H1 (cell line): ENCODE results near the gene HDHD3. TPM values are rescaled to one million over a fixed set of nuclear protein-coding genes. Genes with fewer than 3 reads are reported as not detected.

Experiments used
- CTCF ChIA-PET: fragments of 300-600 bp; sonication (Branson Sonifier 250); formaldehyde crosslinking; loops from one replicate; lab custom pipeline; 2021; ENCODE audit not compliant: partially characterized antibody; lab: Charles Lee
- POLR2A ChIA-PET: fragments of 300-600 bp; sonication (Branson Sonifier 250); formaldehyde crosslinking; loops from one replicate; lab custom pipeline; 2021; ENCODE audit warnings: inconsistent platforms; ENCODE audit not compliant: partially characterized antibody; lab: Charles Lee
- DNase-seq, 2 experiments: peaks; one replicate each; pipeline versions ENCODE4 v3.0.0 to v3.0.0-alpha.2; 2010 to 2022; ENCODE audit warnings: low spot score in 2 of 2, low read depth in 1 of 2, mixed read lengths in 1 of 2
- FAIRE-seq: peaks from 2 replicates; lab custom pipeline; 2011; peaks lifted over from hg19 to GRCh38; lab: Jason Lieb, UNC
- H2AFZ ChIP-seq: 2 replicates; pipeline ENCODE4 v1.8.1; 2012; ENCODE audit warnings: low read length, inconsistent platforms
- H2AK5ac ChIP-seq: 2 replicates; pipeline ENCODE4 v1.6.1; 2013; ENCODE audit warnings: low read depth, low read length
- H2BK120ac ChIP-seq: replicated peaks from 2 replicates; pipeline ENCODE3; 2013; ENCODE audit warnings: low read depth, low read length, inconsistent platforms
- H2BK12ac ChIP-seq: 2 replicates; pipeline ENCODE4 v1.6.1; 2013; ENCODE audit warnings: low read depth, low read length
- H2BK15ac ChIP-seq: 2 replicates; pipeline ENCODE4 v1.6.1; 2013; ENCODE audit warnings: low read length
- H2BK20ac ChIP-seq: 2 replicates; pipeline ENCODE4 v1.6.1; 2013; ENCODE audit warnings: low read length
- H2BK5ac ChIP-seq: 2 replicates; pipeline ENCODE4 v1.6.1; 2013; ENCODE audit warnings: low read depth, low read length
- H3K14ac ChIP-seq: 2 replicates; pipeline ENCODE4 v1.6.1; 2013; ENCODE audit warnings: inconsistent platforms; ENCODE audit not compliant: insufficient read length
- H3K18ac ChIP-seq: 2 replicates; pipeline ENCODE4 v1.6.1; 2013; ENCODE audit warnings: low read length; ENCODE audit errors: extremely low read depth
- H3K23ac ChIP-seq: 2 replicates; pipeline ENCODE4 v1.6.1; 2013; ENCODE audit warnings: inconsistent platforms; ENCODE audit not compliant: insufficient read length
- H3K23me2 ChIP-seq: 2 replicates; pipeline ENCODE4 v1.6.1; 2013; ENCODE audit warnings: low read depth, low read length
- H3K27ac ChIP-seq: 2 replicates; pipeline ENCODE4 v1.6.1; 2011; ENCODE audit warnings: low read depth, low read length, inconsistent platforms
- H3K27me3 ChIP-seq, 4 experiments: replicated peaks in 1 of 4; 1 replicate in 1 of 4; 2 replicates in 3 of 4; pipeline versions ENCODE4 v1.6.1 to v1.8.1; 2011 to 2013; ENCODE audit warnings: low read length in 3 of 4, mild to moderate bottlenecking in 3 of 4, inconsistent platforms in 2 of 4, mixed read lengths in 2 of 4, moderate library complexity in 1 of 4; ENCODE audit not compliant: control insufficient read depth in 3 of 4, insufficient read depth in 3 of 4; ENCODE audit errors: extremely low read depth in 1 of 4
- H3K36me3 ChIP-seq, 4 experiments: 2 replicates each; pipeline versions ENCODE4 v1.6.1 to v1.8.1; 2011 to 2013; ENCODE audit warnings: mild to moderate bottlenecking in 4 of 4, low read length in 3 of 4, moderate library complexity in 2 of 4, control low read depth in 1 of 4, inconsistent platforms in 1 of 4; ENCODE audit not compliant: insufficient read depth in 4 of 4, control insufficient read depth in 2 of 4
- H3K4ac ChIP-seq: replicated peaks from 2 replicates; pipeline ENCODE3; 2013; ENCODE audit warnings: low read length, low read depth, mixed read lengths, inconsistent platforms; ENCODE audit not compliant: insufficient read length
- H3K4me1 ChIP-seq, 4 experiments: replicated peaks in 1 of 4; 1 replicate in 1 of 4; 2 replicates in 3 of 4; pipeline versions ENCODE4 v1.6.1 to v1.8.1; 2011 to 2013; ENCODE audit warnings: low read length in 3 of 4, inconsistent platforms in 2 of 4, mixed read lengths in 1 of 4; ENCODE audit not compliant: insufficient read depth in 4 of 4, control insufficient read depth in 3 of 4
- H3K4me2 ChIP-seq, 2 experiments: 2 replicates each; pipeline versions ENCODE4 v1.6.1 to v1.8.1; 2011 to 2013; ENCODE audit warnings: low read depth in 2 of 2, low read length in 2 of 2, control low read depth in 1 of 2, inconsistent platforms in 1 of 2, mild to moderate bottlenecking in 1 of 2; ENCODE audit not compliant: insufficient read depth in 1 of 2
- H3K4me3 ChIP-seq, 4 experiments: fragments of 200-600, 300-600 bp in 1 of 4; sonication (generic), shearing (Covaris generic), sonication (Bioruptor Twin) in 1 of 4; 2 replicates each; pipeline versions ENCODE4 v1.5.1 to v1.8.1; 2011 to 2016; ENCODE audit warnings: low read length in 4 of 4, low read depth in 3 of 4, control low read depth in 2 of 4, inconsistent platforms in 2 of 4, mild to moderate bottlenecking in 2 of 4, mixed read lengths in 1 of 4, moderate library complexity in 1 of 4; ENCODE audit not compliant: insufficient read depth in 2 of 4; ENCODE audit errors: extremely low read depth in 1 of 4
- H3K56ac ChIP-seq: replicated peaks from 2 replicates; pipeline ENCODE3; 2013; ENCODE audit warnings: low read depth, mild to moderate bottlenecking, mixed read lengths, low read length, inconsistent platforms; ENCODE audit not compliant: insufficient read length
- H3K79me1 ChIP-seq: 2 replicates; pipeline ENCODE4 v1.6.1; 2013; ENCODE audit warnings: low read depth, low read length, control low read depth
- H3K79me2 ChIP-seq, 2 experiments: 2 replicates each; pipeline versions ENCODE4 v1.6.1 to v1.8.1; 2012 to 2013; ENCODE audit warnings: low read length in 2 of 2, mild to moderate bottlenecking in 2 of 2, inconsistent platforms in 1 of 2; ENCODE audit not compliant: insufficient read depth in 2 of 2, control insufficient read depth in 1 of 2
- H3K9ac ChIP-seq, 4 experiments: replicated peaks in 1 of 4; 1 replicate in 1 of 4; 2 replicates in 3 of 4; pipeline versions ENCODE4 v1.6.1 to v1.8.1; 2011 to 2013; ENCODE audit warnings: low read depth in 3 of 4, low read length in 3 of 4, control low read depth in 2 of 4, mild to moderate bottlenecking in 2 of 4, moderate library complexity in 2 of 4, inconsistent platforms in 1 of 4; ENCODE audit errors: extremely low read depth in 1 of 4
- H3K9me3 ChIP-seq, 2 experiments: 2 replicates each; pipeline versions ENCODE4 v1.6.1 to v1.8.1; 2012 to 2013; ENCODE audit warnings: mild to moderate bottlenecking in 2 of 2, moderate library complexity in 2 of 2, control low read depth in 1 of 2, inconsistent platforms in 1 of 2, low read depth in 1 of 2, low read length in 1 of 2, mixed read lengths in 1 of 2; ENCODE audit not compliant: insufficient read depth in 2 of 2
- H4K20me1 ChIP-seq, 2 experiments: replicated peaks in 1 of 2; 2 replicates each; pipeline versions ENCODE3 to v1.8.1; 2011 to 2013; ENCODE audit warnings: inconsistent platforms in 2 of 2, low read length in 2 of 2, mild to moderate bottlenecking in 1 of 2; ENCODE audit not compliant: insufficient read depth in 2 of 2, control insufficient read depth in 1 of 2
- H4K5ac ChIP-seq: 2 replicates; pipeline ENCODE4 v1.6.1; 2013; ENCODE audit warnings: low read length, low read depth, mixed read lengths, inconsistent platforms; ENCODE audit not compliant: insufficient read length
- H4K8ac ChIP-seq: 2 replicates; pipeline ENCODE4 v1.8.0; 2013; ENCODE audit warnings: mild to moderate bottlenecking, moderate library complexity, low read length, inconsistent platforms; ENCODE audit not compliant: insufficient read depth; ENCODE audit errors: extremely low read depth
- H4K91ac ChIP-seq: replicated peaks from 2 replicates; pipeline ENCODE3; 2013; ENCODE audit warnings: low read length, mixed read lengths, inconsistent platforms; ENCODE audit not compliant: insufficient read length
- CBX8 ChIP-seq: fragments of 300-800, 300-1000 bp; sonication (generic); IDR thresholded peaks from 2 replicates; pipeline ENCODE4 v1.7.1; 2016; ENCODE audit warnings: low read depth, low read length, borderline replicate concordance
- CEBPB ChIP-seq: IDR thresholded peaks from 2 replicates; pipeline ENCODE4 v1.6.1; 2012; ENCODE audit warnings: low read depth, low read length
- SP4 ChIP-seq: IDR thresholded peaks from 2 replicates; pipeline ENCODE4 v1.6.1; 2012; ENCODE audit warnings: low read length, inconsistent platforms
- WGBS, 2 experiments: shearing (Covaris generic) in 1 of 2; methylation state at CpG; one replicate each; pipeline versions ENCODE4 v1.1.6 to v1.1.7; 2013 to 2015; ENCODE audit warnings: low lambda C conversion rate in 2 of 2, mixed read lengths in 2 of 2, inconsistent platforms in 1 of 2, low coverage in 1 of 2, missing lambda C conversion rate in 1 of 2; ENCODE audit not compliant: insufficient replicate concordance in 2 of 2, insufficient coverage in 1 of 2, insufficient read length in 1 of 2; ENCODE audit errors: extremely low coverage in 1 of 2, missing lambda C conversion rate in 1 of 2; 5-methylcytosine and 5-hydroxymethylcytosine counted together
- polyA plus RNA-seq, 7 experiments: library from polyadenylated mRNA; depleted of rRNA in 3 of 7; stranded (reverse) in 5 of 7; unstranded in 2 of 7; fragments of >200 nt in 5 of 7; fragments of 200-250 nt in 2 of 7; gene quantifications; 1 replicate in 5 of 7; 2 replicates in 1 of 7; 4 replicates in 1 of 7; pipeline versions ENCODE4 v1.2.1 to v1.2.3, GENCODE V29; 2011 to 2013; ENCODE audit warnings: missing spikeins in 2 of 7, mixed read lengths in 2 of 7
- total RNA-seq: library from RNA; stranded (reverse); fragmentation: NEBNext Ultra II Directional; extraction: Animal tissue kit (Norgen Biotek cat#: 25700); gene quantifications from 2 replicates; pipeline ENCODE4 v1.2.1, GENCODE V29; 2021

The HDHD3 gene
- total and polyA plus RNA-seq, 2 of the 8 experiments (the other 6 are each of a cell fraction or from before 2014, with no cell fraction given): 12.1 to 25.3 TPM

- Histone ChIP-seq H2BK5ac (no peak overlapping the region), H4K8ac (no peak overlapping the region), H3K4me2 (no peak overlapping the region), H4K5ac (no peak overlapping the region), H3K4ac (no peak overlapping the region), H3K9ac (no peak overlapping the region), H2AFZ (no peak overlapping the region), H3K23ac (no peak overlapping the region), H3K27ac (no peak overlapping the region), H3K14ac (no peak overlapping the region), H2BK20ac (no peak overlapping the region), H3K4me3 (no peak overlapping the region), H2AK5ac (no peak overlapping the region), H3K18ac (no peak overlapping the region), H4K91ac (no peak overlapping the region), H3K27me3 (no peaks in the 10 kb centered on the region), H3K79me1 (no peaks in the 10 kb centered on the region; the same call in 1 of the 2 replicates)
- 88% methylated on average over 7 of the region's 7 CpGs; no CpG with 5 or more reads in 1 of the 2 experiments for whole genome bisulfite sequencing, 2 experiments
- POLR2A ChIA-PET: interaction anchor here (0.8 to 1.7 kb wide), 4 partner anchors 13 to 21 kb away, joined by 3 to 6 read pairs (median 4); partner anchors contain the start of gene WDR31
- no peak for DNase-seq
- no peak for FAIRE-seq
- TF ChIP-seq CBX8 (no peak), CEBPB (no peak), SP4 (no peak)
- TF ChIP-seq, all 59 proteins: peak for 0
- no peaks in the 10 kb centered on the region for H3K79me2 ChIP-seq
- CTCF ChIA-PET: interaction anchor here (0.5 to 3.2 kb wide), 7 partner anchors 9 to 294 kb away, joined by 3 to 10 read pairs (median 4); partner anchors contain the start of gene BSPRY
- H3K9me3 ChIP-seq: no peaks in the 10 kb centered on the region
- no peaks in the 10 kb centered on the region for H3K23me2 ChIP-seq
- H4K20me1 ChIP-seq: peaks cover 0 to 2% of the 10 kb centered on the region in 2 experiments
- H3K56ac ChIP-seq: no peak overlapping the region
- H2BK15ac ChIP-seq: no peak overlapping the region
- H2BK120ac ChIP-seq: no peak overlapping the region
- H3K4me1 ChIP-seq: no peaks in the 10 kb centered on the region; a peak in 1 of 7 replicates
- no peaks in the 10 kb centered on the region for H3K36me3 ChIP-seq
- no peak overlapping the region for H2BK12ac ChIP-seq
These were observed 15.3 kb downstream of the HDHD3 start for GRCh38 chr9:113361304-113362018.
